AG04449 (cell line): Measurements from ENCODE around the gene NCOA1.
"Not testable (repeated sequence)": the region's sequence is repeated elsewhere in the genome, so short reads cannot be mapped to it uniquely, and the experiment has no call there.

ENCODE experiments used
- CTCF ChIA-PET: fragments of 350-600 bp; formaldehyde crosslinking; extraction: SDS; loops from one replicate; lab custom pipeline; 2021; ENCODE audit warnings: antibody characterized with exemption; lab: Yijun Ruan, JAX
- POLR2A ChIA-PET: fragments of 400-600, 350-600 bp; formaldehyde crosslinking; extraction: SDS; loops from one replicate; lab custom pipeline; 2020; ENCODE audit warnings: antibody characterized with exemption, inconsistent platforms; lab: Yijun Ruan, JAX
- DNase-seq: peaks from one replicate; pipeline ENCODE4 v3.0.0-alpha.2; 2010; ENCODE audit warnings: low read depth, low spot score
- H3K4me3 ChIP-seq: 2 replicates; pipeline ENCODE4 v1.5.1; 2011; ENCODE audit warnings: low read depth, mild to moderate bottlenecking, control low read depth, low read length
- CTCF ChIP-seq: IDR thresholded peaks from one replicate; pipeline ENCODE4 v1.5.1; 2011; ENCODE audit warnings: mild to moderate bottlenecking, moderate library complexity, low read length, control low read depth, inconsistent platforms; ENCODE audit not compliant: insufficient read depth; ENCODE audit errors: missing control alignments

The NCOA1 gene

GRCh38 chr2:24672589-24672988, 181.5 kb downstream of the NCOA1 start:
- DNase-seq = no peak
- ChIA-PET POLR2A (no interaction called here), CTCF (interaction anchor here (0.6 kb wide), 1 partner anchor 50 kb away, joined by 3 read pairs; no protein-coding TSS in a partner anchor)
- TF ChIP-seq CTCF = no peak
- H3K4me3 ChIP-seq = no peak overlapping the region

- CTCF ChIA-PET = interaction anchor here (0.7 kb wide), 1 partner anchor 252 kb away, joined by 3 read pairs; no protein-coding TSS in a partner anchor
- TF ChIP-seq CTCF = no peak
- DNase-seq = no peak
- POLR2A ChIA-PET = no interaction called here
- H3K4me3 ChIP-seq = no peak overlapping the region
These were observed 184.3 kb downstream of the NCOA1 start for GRCh38 chr2:24675338-24675737.

- no peak overlapping the region for H3K4me3 ChIP-seq
- POLR2A ChIA-PET = no interaction called here
- CTCF ChIA-PET = no interaction called here
- TF ChIP-seq CTCF = no peak
- no peak for DNase-seq
These were observed 185.4 kb downstream of the NCOA1 start for GRCh38 chr2:24676493-24676892.

GRCh38 chr2:24678066-24678465, 187.0 kb downstream of the NCOA1 start:
- H3K4me3 ChIP-seq, DNase-seq, CTCF ChIA-PET, POLR2A ChIA-PET: not testable (repeated sequence)

GRCh38 chr2:24680196-24680595, 189.1 kb downstream of the NCOA1 start:
- no peak for TF ChIP-seq CTCF
- ChIA-PET CTCF (no interaction called here), POLR2A (no interaction called here)
- DNase-seq = no peak
- no peak overlapping the region for H3K4me3 ChIP-seq

- TF ChIP-seq CTCF = no peak
- POLR2A ChIA-PET = no interaction called here
- H3K4me3 ChIP-seq = no peak overlapping the region
- no peak for DNase-seq
- CTCF ChIA-PET = no interaction called here
These were observed 191.2 kb downstream of the NCOA1 start for GRCh38 chr2:24682304-24682703.

GRCh38 chr2:24683408-24683807, 192.4 kb downstream of the NCOA1 start:
- POLR2A ChIA-PET = no interaction called here
- CTCF ChIA-PET = no interaction called here
- H3K4me3 ChIP-seq = no peak overlapping the region
- no peak for DNase-seq
- TF ChIP-seq CTCF = no peak
